ENCODE data around the gene BTF3. TPM values are rescaled to one million over a fixed set of nuclear protein-coding genes. Genes with fewer than 3 reads are reported as not detected.

BTF3 gene
- total RNA-seq, 1 experiment from 2014 or later, result 647 TPM

GRCh38 chr5:73514418-73514817 is 16.2 kb downstream of the BTF3 start:
- BruUV-seq (replicated peaks), result no TSS peak
- Histone ChIP-seq H3K36me3 (ENCODE audit: control insufficient read depth, insufficient read depth, low read length) (no peaks in the 10 kb centered on the region), H3K27ac (ENCODE audit: low read length) (no peak overlapping the region), H3K27me3 (ENCODE audit: control insufficient read depth, insufficient read depth, low read length) (no peaks in the 10 kb centered on the region), H3K4me1 (ENCODE audit: control insufficient read depth, insufficient read depth, low read length) (no peaks in the 10 kb centered on the region), H3K9me3 (ENCODE audit: control insufficient read depth, insufficient read depth, low read depth, low read length) (no peaks in the 10 kb centered on the region), H3K4me3 (ENCODE audit: low read depth in 2 of 2, low read length in 2 of 2) (no peak overlapping the region)
- CTCF ChIA-PET, result no interaction called here
- ATAC-seq (no peak), DNase-seq (ENCODE audit: low read depth, low spot score) (no peak)
- intact Hi-C loops (cut with micrococcal nuclease; ENCODE audit: unreplicated experiment), result no loop called here
- in situ Hi-C loops (cut with HindIII; ENCODE audit: low pct_unique_long_range_greater_than_20kb, low sequenced_read_pairs), result no loop called here
- no peak for TF ChIP-seq POLR2AphosphoS5 (IDR thresholded peaks at IDR 0.05; ENCODE audit: low read depth, low read length)
- no peak for TF ChIP-seq CTCF (IDR thresholded peaks at IDR 0.05)
- TF ChIP-seq TCF7L2 (IDR thresholded peaks at IDR 0.05; ENCODE audit: low read depth, low read length), result no peak
- TF ChIP-seq REST (IDR thresholded peaks at IDR 0.05; ENCODE audit: insufficient read depth in 1 of 2, low read depth in 2 of 2, low read length in 1 of 2), result no peak
- no peak for TF ChIP-seq SIN3A (IDR thresholded peaks at IDR 0.05; ENCODE audit: borderline replicate concordance, insufficient read depth, low read depth, low read length)
- POLR2A ChIA-PET, result no interaction called here

- CTCF ChIA-PET, result interaction anchor here (0.7 kb wide), 1 partner anchor 433 kb away, joined by 3 read pairs; no protein-coding TSS in a partner anchor
- TF ChIP-seq POLR2AphosphoS5 (IDR thresholded peaks at IDR 0.05; ENCODE audit: low read depth, low read length), result no peak
- TF ChIP-seq REST (IDR thresholded peaks at IDR 0.05; ENCODE audit: insufficient read depth in 1 of 2, low read depth in 2 of 2, low read length in 1 of 2), result no peak
- TF ChIP-seq CTCF (IDR thresholded peaks at IDR 0.05), result no peak
- no peak for TF ChIP-seq TCF7L2 (IDR thresholded peaks at IDR 0.05; ENCODE audit: low read depth, low read length)
- no peak for TF ChIP-seq SIN3A (IDR thresholded peaks at IDR 0.05; ENCODE audit: borderline replicate concordance, insufficient read depth, low read depth, low read length)
- Histone ChIP-seq H3K27ac (ENCODE audit: low read length) (no peak overlapping the region), H3K27me3 (ENCODE audit: control insufficient read depth, insufficient read depth, low read length) (no peaks in the 10 kb centered on the region), H3K4me1 (ENCODE audit: control insufficient read depth, insufficient read depth, low read length) (no peaks in the 10 kb centered on the region), H3K36me3 (ENCODE audit: control insufficient read depth, insufficient read depth, low read length) (no peaks in the 10 kb centered on the region), H3K4me3 (ENCODE audit: low read depth in 2 of 2, low read length in 2 of 2) (no peak overlapping the region), H3K9me3 (ENCODE audit: control insufficient read depth, insufficient read depth, low read depth, low read length) (no peaks in the 10 kb centered on the region)
- no TSS peak for BruUV-seq (replicated peaks)
- ATAC-seq (no peak), DNase-seq (ENCODE audit: low read depth, low spot score) (no peak)
- in situ Hi-C loops (cut with HindIII; ENCODE audit: low pct_unique_long_range_greater_than_20kb, low sequenced_read_pairs) (no loop called here), intact Hi-C loops (cut with micrococcal nuclease; ENCODE audit: unreplicated experiment) (no loop called here)
- POLR2A ChIA-PET, result no interaction called here
Observed at GRCh38 chr5:73515232-73515631, 17.0 kb downstream of the BTF3 start.

Measured in Panc1 (cell line).